GM21723 (cell line): ENCODE results near the gene KRT1.

Experiments used
- ATAC-seq: cut with Tn5 transposase; IDR thresholded peaks from one replicate; pipeline ENCODE4 v1.9.1; 2021; ENCODE audit warnings: mild to moderate bottlenecking, moderate library complexity; ENCODE audit not compliant: unreplicated experiment

KRT1 gene

DNA sequence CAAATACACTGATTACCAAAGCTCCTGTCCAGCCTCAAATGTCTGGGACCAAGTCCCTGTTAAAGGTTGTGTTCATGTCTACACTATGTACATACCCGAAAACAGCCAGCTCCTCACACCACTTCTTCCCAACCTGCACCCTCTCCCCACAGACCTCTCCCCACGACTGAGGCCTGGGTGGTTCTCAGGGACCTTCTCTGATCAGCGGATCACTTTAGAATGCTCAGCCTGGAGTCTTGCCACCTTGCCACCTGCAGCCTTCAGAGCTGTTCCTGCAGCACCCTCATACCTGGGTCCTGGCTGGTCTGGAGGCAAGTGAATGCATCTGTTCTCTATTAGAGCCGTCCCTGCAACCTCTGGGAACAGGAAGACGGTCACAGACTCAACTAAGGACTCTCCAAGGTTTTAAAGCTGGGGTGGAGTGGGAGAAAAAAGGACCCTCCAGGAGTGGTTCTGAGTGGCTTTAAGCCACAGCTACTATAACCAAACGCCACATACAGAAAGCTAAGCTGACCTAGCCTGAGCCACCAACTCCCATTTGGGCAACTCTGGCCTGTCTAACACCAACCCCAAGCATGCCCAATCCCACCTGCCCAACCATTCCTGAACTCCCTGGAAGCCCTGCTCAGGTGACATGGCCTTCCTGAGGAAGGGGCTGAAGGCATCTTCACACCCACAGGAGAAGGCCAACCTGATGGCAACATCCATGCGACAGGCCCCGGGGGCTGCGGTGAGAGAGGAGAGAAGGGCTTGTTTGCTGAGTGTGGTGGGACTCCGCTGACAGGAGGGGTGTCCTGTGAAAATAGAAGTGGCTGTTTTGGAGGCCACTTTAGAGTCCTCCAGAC lies 36.8 kb downstream of the KRT1 start:
- ATAC-seq = no peak

DNA sequence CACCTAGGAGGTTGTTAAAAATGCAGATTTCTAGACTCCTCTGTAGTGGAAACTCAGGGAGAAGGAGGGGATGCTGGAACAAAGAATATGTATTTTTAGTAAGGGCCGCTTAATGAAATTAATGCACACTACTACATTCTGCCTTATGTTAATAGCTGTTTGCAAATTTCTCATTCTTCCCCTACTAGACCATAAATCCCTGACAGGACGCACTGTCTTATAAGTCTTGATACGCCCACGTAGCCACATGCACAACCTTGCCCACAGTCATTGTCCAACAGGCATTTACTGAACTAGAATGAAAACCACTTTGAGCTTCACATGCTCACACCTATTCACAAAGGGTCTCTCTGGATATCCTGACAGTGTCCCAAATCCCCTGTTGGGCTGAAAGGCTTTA lies 38.7 kb downstream of the KRT1 start:
- no peak for ATAC-seq

DNA sequence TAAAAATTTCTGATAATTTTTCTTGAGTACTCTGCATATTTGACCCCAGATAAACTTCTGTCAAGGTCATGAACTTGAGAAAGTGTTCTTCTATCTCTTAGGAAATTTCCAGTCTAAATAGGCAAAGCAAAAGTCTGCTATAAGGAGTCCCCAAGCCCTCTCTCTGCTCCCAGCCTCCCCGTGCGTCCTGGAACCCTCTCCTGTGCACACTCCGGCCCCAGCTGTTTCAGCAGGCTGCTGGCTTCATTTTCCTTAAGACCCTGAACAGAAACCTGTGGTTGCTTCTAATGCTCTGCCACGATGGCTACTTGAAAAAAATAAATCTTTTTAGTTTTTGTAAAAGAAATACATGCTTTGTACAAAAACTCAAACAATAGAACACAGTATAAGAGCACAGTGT lies 42.9 kb downstream of the KRT1 start:
- no peak for ATAC-seq

DNA sequence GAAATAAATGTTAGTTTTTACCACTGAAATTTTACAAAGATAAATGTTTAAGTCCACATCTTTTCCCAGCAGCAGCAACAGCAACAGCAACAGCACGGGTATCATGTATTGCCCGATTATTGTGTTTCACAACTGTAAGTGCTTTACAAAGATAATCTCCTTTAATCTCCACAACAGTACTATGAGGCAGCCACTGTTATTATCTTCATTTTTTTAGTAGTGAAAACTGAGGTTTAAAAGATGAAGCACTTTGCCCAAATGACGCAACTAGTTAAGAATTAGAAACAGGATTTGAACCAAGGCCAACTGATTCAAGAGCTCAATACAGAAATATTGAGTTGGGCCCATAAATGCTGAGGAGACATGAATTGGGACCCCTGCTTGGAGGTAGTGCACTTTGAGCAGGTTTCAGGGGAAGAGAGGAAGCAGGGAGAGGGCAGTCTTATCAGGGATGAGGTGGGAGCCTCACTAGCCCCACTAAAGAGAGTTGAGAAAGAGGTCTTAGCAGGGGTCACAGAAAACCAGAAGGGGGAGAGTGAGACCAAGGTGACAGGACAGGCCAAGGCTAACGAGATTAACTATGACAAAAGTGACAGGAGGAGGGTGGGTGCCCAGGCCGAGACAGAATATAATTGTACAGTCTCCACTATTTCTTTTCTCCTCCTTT lies 43.5 kb downstream of the KRT1 start:
- ATAC-seq = no peak

DNA sequence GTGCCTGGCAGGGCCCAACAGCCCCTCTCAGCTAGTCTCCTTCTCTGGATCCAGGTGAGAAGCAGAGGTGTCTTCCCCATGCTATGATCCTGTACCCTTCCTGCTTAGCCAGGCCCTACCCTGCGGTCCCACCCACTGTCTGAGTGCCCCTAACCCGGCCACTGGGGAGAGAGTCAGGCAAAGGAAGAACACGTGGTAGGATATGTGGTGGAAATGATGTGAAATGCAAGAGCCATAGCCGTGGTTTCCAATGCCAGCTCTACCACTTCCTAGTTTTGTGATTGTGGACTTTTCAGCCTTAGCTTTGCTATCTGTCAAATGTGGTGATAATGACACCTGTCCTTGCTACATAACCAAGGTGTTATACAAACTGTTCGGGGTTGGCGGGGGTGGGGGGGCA lies 44.0 kb downstream of the KRT1 start:
- ATAC-seq = no peak

DNA sequence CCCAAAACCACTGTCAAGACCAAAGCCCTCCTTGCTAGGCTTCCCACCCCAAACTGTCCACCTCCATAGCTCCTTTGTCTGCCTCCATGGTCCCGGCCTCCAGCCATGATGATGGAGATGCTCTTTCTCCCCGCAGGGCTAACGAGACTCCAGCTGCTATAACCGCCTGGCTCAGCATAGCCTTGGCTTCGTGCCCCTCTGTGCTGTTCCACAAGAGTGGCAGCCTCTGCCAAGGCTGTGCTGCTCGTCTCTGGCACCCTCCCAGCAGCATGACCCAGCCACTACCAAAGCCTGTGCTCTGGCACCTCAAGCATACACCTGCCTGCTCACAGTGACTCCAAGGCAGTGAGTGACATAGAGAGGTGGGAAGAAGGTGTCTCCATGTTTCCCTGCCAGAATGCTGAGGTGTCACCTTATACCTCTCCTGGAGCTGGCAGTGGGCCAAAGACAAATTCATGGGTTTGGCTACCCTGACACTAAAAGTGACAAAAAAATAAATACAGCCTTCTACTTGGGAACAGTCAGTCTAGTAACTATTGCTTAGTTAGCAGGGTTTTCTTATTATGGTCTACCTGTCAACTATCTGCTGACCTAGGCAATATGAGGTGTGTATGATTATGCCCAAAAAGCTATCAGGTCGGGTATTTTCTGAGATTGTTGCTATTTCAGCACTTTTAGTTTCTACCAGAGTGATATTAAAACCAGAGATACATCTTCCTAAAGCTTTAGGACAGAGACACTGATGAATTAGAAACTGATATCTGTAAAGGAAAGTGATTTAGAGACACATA lies 45.7 kb downstream of the KRT1 start:
- no peak for ATAC-seq

DNA sequence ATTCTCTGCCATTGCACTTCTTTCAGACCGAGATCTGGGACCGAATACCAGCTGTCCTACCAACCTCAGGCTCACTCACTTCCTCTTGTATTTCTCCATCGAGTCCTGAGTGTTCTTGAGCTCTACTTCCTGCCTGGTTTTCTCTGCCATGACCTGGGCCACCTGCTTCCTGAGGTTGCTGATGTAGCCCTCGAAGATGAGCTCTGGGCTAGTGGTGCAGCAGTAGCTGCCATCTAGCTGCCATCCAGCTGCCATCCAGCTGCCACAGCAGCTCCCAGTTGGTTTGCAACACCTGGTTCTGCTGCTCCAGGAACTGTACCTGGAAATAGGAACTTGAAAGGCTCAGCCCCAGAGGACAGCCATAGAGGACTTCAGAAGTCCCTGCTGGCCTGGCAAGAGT lies 46.8 kb downstream of the KRT1 start:
- no peak for ATAC-seq

DNA sequence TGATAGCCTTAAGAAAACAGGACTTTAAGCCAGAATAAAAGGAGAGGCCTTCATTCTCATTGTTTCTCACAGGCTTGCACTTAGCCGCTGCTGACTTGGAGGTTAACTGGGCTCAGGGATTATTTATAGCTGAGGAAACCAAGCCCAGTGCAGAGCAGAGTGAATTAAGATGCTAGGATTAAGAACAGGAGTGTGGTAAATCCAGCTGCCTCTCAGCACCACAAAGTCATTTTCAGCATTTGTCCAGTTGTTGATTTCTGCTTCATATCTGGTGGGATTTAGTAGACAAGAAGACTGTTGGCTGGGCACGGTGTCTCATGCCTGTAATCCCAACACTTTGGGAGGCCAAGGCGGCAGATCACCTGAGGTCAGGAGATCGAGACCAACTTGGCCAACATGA lies 47.6 kb downstream of the KRT1 start:
- no peak for ATAC-seq

DNA sequence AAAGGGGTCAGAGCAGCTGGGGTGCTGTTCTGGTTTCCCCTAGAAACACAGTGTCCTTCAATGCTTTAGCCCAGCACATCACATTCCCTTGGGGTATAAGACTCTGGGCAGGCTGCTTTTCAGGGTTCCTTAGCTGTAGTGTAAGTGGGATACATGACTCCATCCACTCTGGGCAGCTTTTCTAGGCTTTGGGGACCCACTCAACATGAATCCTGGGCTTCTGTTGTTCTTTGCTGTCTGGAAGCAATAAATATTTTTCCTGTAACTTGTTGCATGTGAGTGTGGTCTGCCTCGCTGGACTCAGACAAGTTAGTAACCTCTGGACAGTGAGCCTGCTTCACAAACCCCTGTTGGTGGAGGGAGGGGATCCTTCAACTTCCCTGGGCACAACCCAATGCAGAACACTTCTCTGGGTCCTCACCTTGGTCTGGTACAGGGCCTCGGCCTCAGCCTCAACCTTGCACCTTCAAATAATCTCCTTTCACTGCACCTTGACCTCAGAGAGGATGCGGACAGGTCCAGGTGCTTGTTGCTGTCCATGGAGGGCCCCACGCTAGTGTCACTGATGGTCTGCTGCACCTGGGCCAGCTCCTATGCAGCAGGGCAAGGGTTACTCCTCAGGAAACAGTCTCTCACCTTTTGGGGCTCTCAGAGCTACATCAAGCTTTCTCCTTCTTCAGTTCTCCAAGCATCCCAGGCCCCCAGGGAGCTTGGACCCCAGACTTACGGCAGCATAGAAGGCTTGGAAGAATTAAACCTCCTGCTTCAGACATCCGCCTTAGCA lies 48.3 kb downstream of the KRT1 start:
- ATAC-seq = no peak

DNA sequence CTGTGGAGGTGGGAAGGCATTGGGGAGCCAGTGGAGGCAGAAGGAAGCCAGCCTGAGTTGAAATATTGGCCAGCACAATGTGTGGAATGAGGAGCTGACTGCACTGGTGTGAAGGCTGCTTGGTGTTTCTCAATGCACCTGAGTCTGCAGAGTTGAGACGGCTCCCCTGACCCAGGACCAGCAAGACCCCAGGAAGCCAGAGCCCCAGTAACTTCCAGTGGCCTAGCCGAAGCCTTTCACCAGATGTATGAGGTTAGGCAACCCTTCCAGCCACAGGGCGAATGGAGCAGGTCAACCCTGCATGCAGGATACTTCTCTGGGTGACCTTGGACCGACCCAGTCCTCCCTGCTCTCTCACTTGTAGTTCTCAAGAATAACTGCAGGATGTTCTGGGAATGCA lies 48.9 kb downstream of the KRT1 start:
- ATAC-seq = no peak

DNA sequence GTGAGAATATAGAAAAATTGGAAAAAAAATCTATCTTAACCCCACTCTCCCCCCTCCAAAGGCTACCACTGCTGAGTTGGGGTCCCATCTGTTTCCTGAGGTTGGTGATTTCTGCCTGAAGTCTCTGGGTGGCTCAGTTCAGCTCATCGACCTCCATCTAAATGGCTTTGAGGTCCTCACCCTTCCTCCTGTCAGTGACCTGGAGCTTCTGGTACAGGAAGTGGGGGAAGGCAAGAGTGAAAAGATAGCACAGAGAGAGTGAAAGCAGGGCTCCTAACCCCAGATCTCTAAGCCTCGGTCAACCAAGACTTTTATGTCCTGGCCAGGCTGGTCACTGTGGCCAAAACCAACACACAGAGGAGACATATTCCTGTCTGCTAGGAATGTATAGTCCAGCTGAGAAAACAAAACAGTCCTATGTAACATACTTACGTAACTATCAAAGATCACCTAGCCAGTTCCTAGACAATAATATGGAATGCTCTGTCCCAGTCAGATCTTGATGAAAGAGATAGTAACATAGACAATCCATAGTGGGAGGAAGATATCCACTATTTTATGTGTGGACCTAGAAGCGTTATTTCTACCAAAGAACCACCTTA lies 49.5 kb downstream of the KRT1 start:
- no peak for ATAC-seq

DNA sequence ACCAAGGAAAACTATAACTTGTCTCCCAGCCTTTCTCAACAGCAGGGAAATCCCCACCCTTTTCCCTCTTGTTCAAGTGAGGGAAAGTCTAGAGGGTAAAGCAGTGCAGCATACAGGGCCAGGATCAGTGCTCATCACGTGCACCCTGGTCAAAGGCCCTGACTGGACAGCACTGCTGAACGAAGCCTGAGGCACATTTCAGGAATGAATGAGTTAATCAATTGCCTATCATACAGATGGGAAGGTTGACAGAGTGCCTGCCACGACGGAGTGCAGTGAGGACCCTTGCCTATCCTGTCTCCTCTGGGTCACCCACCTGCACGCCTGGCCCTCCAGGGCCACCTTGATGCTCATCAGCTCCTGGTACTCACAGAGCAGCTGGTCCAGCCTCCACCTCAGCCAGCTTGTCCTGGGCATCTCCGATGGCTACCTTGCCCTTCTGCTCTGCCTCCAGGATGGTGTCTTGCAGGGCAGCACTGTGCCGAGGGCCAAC lies 50.2 kb downstream of the KRT1 start:
- no peak for ATAC-seq

DNA sequence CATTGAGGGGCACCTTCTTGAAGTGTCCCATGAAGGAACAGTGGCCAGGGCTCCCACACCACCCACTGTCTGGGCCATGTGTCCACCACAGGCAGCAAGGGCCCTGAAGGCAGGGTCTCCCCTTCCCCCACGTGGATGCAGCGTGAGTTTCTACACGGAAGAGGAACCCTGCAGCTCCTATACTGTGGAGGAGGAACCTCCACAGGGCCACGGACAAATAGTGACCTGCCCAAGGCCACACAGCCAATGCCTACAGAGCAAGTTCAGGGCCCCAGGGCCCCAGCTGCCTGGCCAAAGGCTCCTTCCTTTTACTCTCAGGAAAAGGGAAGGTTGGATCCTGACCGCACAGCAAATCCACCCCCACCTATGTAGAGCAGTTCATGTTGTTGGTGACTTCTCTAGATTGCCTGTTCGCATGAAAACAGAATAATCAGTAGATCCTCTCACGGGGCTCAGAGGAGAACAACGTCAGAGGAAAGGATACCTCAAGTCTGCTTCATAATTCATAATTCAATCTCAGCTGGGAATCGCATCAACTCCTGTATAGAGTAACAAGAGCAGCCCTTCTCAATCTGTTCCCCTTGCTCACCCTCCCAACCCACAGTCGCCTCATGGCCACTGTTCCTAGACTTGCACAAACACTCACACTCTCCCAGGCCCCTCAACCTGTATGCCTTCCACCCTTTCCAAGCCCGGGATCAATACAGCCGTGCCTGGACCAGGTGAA lies 50.8 kb downstream of the KRT1 start:
- no peak for ATAC-seq

DNA sequence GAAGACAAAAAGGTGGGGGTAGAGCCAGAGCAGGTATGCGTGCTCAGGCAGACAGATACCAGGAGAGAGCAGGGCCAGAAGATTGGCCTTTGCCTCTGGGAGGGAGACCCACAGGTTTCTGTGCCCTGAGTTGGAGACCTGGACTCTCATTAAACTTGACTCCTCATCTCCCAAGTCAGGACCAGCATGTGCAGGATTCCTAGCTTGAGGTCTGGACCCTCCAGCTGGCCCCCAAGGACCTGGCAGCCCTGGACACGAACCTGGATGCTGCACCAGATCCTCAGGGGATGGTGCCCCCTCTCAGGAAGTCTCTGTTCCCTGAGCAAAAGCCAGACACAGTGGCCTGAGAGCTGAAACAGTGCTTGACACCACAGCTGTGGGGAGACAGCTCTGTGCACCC lies 51.4 kb downstream of the KRT1 start:
- no peak for ATAC-seq

DNA sequence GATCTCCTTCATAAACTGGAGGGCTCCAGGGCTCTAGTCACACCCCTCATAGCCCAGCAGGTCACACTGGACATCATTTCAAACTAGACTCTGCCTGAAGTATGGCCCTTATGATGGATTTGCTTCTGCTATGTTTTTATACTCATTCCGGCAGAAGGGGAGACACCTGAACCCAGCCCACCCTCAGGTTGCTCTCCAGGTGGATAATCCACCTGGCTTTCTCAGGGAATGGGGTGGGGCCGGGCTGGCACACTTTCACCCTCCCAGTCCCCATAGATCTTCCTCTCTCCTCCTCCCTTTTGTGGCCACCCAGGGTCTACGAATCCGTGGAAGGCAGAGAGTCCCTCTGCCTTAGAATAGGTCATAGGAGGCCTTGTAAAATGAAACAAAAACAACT lies 52.1 kb downstream of the KRT1 start:
- ATAC-seq = no peak

DNA sequence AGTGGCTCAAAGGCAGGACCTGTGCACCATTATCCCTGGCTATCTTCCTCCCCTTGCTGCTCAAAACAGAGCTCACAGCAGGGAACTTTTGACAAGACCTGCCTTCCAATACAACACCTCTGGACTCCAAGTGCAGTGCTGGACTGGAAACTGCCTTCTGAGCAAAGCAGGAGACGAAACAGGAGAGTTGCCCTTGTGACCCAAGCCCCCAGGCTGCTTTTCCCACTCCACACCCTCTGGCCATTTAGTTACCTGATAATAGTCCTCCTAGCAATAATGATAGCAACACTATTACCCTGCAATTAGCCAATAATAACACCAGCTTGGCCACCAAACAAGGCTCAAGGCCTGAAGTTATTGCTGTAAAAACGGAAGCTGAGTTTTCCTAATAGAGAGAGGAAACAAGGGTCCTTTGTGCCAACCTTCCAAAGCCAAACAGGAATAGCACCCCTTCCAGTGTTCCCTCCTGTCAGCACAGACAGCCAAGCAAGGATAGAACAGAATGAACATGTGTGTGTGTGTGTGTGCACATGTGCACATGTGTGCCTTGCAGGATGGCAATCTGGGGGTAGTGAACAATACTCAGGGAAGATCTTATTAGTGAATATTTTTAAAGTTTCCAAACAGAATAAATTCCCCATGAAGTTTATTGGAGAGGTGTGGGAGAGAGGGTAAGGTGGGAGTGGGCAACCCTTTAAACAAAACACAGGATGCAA lies 52.7 kb downstream of the KRT1 start:
- ATAC-seq = no peak
